Transverse colon (tissue), 4 donors: ENCODE data around the gene CNDP2. TPM values are rescaled to one million over a fixed set of nuclear protein-coding genes. Genes with fewer than 3 reads are reported as not detected.

ENCODE experiments used
- DNase-seq: peaks from one replicate; pipeline ENCODE4 v3.0.0-alpha.2; 2019
- H3K27ac ChIP-seq, 4 donors: fragments of 200-600 bp; sonication (generic); 2 replicates each; pipeline ENCODE4 v1.5.1; 2016 to 2018; ENCODE audit warnings: inconsistent platforms in 4 of 4
- H3K27me3 ChIP-seq: fragments of 200-600 bp; sonication (generic); 2 replicates; pipeline ENCODE4 v1.5.1; 2017; ENCODE audit warnings: inconsistent platforms
- H3K36me3 ChIP-seq, 4 donors: fragments of 200-600 bp; sonication (generic); 2 replicates each; pipeline ENCODE4 v1.5.1; 2017 to 2019; ENCODE audit warnings: inconsistent platforms in 4 of 4
- H3K4me1 ChIP-seq, 4 donors: fragments of 200-600 bp; sonication (generic); 2 replicates each; pipeline ENCODE4 v1.5.1; 2017 to 2020; ENCODE audit warnings: inconsistent platforms in 4 of 4
- H3K4me3 ChIP-seq, 4 donors: fragments of 200-600 bp; sonication (generic); 1 replicate in 1 of 4; 2 replicates in 3 of 4; pipeline versions ENCODE4 v1.5.1 to v1.6.1; 2017 to 2019; ENCODE audit warnings: inconsistent platforms in 4 of 4
- H3K9me3 ChIP-seq, 2 donors: fragments of 200-600 bp; sonication (generic); 2 replicates each; pipeline ENCODE4 v1.5.1; 2017 to 2019; ENCODE audit warnings: inconsistent platforms in 2 of 2
- EP300 ChIP-seq: sonication (generic); formaldehyde crosslinking; IDR thresholded peaks from one replicate; pipeline ENCODE4 v1.6.1; 2017; ENCODE audit warnings: antibody characterized with exemption, low read depth
- POLR2A ChIP-seq: fragments of 450-650 bp; IDR thresholded peaks from one replicate; pipeline ENCODE4 v1.6.1; 2016; ENCODE audit warnings: antibody characterized with exemption, mild to moderate bottlenecking, moderate library complexity
- POLR2AphosphoS5 ChIP-seq, 3 donors: sonication (generic); formaldehyde crosslinking; IDR thresholded peaks; one replicate each; pipeline ENCODE4 v1.6.1; 2016; ENCODE audit warnings: antibody characterized with exemption in 3 of 3
- WGBS, 2 donors: methylation state at CpG; one replicate each; pipeline ENCODE4 v1.1.5; 2018; ENCODE audit warnings: low coverage in 1 of 2; 5-methylcytosine and 5-hydroxymethylcytosine counted together
- in situ Hi-C, 4 donors: fragments of 200-750 bp; cut with MboI; loops; one replicate each; pipeline versions ENCODE4 v1.15.0 to v1.15.1; 2017; ENCODE audit warnings: low sequenced_read_pairs in 3 of 4, low pct_ligation_motif_present in 1 of 4, low pct_unique_long_range_greater_than_20kb in 1 of 4
- intact Hi-C: fragments of 100-400 bp; cut with DNase I; formaldehyde crosslinking; loops from one replicate; pipeline ENCODE4 v1.15.1; 2023; ENCODE audit warnings: low total_unique reads
- total RNA-seq, 4 donors: library from RNA; depleted of rRNA; stranded (reverse); fragments of >200 nt; gene quantifications; one replicate each; pipeline ENCODE4 v1.1.0, GENCODE V29; 2016
- TF ChIP-seq, protein P1 (sequence below), 5 experiments: fragments of 200-600 bp in 3 of 5; fragments of 450-650 bp in 2 of 5; sonication (generic) in 3 of 5; IDR thresholded peaks; 1 replicate in 2 of 5; 2 replicates in 3 of 5; pipeline ENCODE4 v1.5.1; 2016 to 2017; ENCODE audit warnings: antibody characterized with exemption in 5 of 5, inconsistent platforms in 3 of 5, mild to moderate bottlenecking in 2 of 5, moderate library complexity in 1 of 5

Gene CNDP2
- total RNA-seq, result 100 to 1,000 TPM; 143 to 284 (median 155) TPM

DNA sequence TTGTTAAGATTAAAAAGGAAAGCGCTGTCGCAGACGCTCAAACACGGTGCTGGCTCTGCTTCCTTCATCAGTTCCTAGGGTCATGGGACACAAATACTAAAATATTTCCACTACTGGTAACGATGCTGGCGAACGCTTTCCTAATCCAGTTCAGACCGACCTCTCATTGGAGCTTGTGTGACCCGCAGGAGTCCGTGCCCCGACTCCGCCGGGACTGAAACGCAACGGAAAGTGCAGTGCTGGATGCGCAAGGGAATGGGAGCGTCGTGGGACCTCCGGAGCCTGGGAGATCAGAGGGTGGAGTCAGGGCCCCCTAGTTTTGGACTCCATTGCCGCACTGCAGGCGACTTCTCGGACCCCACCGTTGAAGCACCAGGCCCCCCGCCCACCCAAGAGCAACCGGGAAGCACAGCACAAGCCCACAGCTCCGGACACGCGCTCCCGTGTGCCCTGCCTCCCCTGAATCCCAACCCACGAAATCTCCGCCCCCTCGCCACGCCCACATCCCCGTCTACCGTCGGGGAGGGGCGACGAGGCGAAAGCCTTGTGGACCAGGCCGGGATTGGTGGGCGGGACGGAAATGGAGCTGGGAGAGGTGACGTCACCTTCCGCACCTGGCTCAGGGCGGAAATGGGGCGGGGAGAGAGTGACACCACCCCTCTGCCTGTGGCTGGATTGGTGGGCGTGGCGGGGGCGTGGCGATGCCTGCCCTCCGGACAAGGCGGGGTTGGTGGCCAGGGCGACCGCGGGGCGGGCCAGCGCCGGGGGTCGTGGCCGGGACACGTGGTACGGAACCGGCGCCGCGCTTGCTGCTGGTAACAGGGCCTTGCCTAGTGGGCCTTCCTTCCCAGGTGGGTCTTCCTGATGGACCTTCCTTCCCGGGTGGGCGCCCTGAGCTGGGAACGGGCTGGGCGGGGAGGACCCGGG lies at the start of gene CNDP2:
Gene CNDP2 (plus strand): TSS at position 783 of the 927 bp plus-strand sequence. CDS start 3,611 bp downstream, outside the sequence.
- Histone ChIP-seq H3K27me3 (no peaks in the 10 kb centered on the region), H3K9me3 (no peaks in the 10 kb centered on the region), H3K4me3 (peak within 1 kb of the TSS; percentile 70 to 94 (median 80)), H3K27ac (peak within 1 kb of the TSS; percentile 90 to 95 (median 94)), H3K4me1 (peaks cover 9 to 39% (median 27%) of the 10 kb centered on the region in 4 donors), H3K36me3 (no peaks in the 10 kb centered on the region)
- in situ Hi-C loops, result loop anchor here in 2 of 4 donors (10.0 to 25.0 kb wide), 2 partner anchors 141 to 716 kb away; partner anchors contain the start of genes PTGR3 (in 1 of the 2) and TSHZ1 (in 1 of the 2)
- intact Hi-C loops, result loop anchor here (10.0 kb wide), 1 partner anchor 141 kb away; no protein-coding TSS in a partner anchor
- WGBS, 2 donors, result 0% methylated on average over 2 to 56 of the region's 71 CpGs
- DNase-seq, result peak; percentile 100
- TF ChIP-seq EP300 (no peak), POLR2A (peak; percentile 86), POLR2AphosphoS5 (IDR thresholded peaks at IDR 0.05) (peak; percentile 85 to 94 (median 94))
- TF ChIP-seq, protein P1, sequence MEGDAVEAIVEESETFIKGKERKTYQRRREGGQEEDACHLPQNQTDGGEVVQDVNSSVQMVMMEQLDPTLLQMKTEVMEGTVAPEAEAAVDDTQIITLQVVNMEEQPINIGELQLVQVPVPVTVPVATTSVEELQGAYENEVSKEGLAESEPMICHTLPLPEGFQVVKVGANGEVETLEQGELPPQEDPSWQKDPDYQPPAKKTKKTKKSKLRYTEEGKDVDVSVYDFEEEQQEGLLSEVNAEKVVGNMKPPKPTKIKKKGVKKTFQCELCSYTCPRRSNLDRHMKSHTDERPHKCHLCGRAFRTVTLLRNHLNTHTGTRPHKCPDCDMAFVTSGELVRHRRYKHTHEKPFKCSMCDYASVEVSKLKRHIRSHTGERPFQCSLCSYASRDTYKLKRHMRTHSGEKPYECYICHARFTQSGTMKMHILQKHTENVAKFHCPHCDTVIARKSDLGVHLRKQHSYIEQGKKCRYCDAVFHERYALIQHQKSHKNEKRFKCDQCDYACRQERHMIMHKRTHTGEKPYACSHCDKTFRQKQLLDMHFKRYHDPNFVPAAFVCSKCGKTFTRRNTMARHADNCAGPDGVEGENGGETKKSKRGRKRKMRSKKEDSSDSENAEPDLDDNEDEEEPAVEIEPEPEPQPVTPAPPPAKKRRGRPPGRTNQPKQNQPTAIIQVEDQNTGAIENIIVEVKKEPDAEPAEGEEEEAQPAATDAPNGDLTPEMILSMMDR (IDR thresholded peaks at IDR 0.05), result no peak

DNA sequence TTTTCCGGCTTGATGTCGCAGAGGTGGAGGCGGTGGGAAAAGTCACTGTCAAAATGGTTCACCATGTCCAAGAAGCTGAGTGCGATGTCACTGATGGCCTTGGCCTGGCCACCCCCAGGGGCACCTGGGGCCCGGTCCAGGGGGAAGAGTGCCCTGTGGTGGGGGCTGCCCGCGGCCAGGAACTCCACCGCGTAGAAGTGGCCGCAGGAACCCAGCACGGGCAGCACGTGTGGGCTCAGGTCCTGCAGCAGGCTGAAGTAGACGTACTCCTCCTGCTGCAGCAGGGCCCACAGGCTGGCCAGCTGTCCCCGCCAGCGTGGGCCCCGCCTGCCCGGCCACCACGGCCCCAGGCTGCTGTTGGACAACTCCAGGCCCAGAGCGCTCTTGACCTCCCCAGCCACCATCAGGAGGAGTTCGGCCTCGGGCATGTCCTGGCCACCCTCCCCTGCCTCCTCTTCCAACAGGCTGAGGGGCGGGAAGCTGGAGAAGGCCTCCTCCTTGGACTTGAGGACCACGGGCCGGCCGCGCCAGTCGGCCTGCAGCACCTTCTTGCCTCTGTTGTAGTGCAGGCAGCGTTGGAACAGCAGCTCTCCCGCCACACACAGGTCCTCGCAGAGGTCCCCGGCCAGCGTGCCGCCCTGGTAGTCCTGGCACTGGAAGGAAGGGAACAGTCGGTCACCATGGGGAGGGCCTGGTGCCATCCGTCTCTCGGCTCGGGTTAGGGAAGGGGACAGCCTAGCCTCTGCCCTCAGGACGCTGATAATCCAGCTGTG lies 49.3 kb upstream of the CNDP2 start:
- Histone ChIP-seq H3K4me3 (no peak overlapping the region), H3K36me3 (no peaks in the 10 kb centered on the region), H3K27me3 (peaks cover under 1% of the 10 kb centered on the region), H3K4me1 (no peaks in the 10 kb centered on the region), H3K27ac (no peak overlapping the region), H3K9me3 (no peaks in the 10 kb centered on the region)
- DNase-seq, result no peak
- 92% methylated on average over 11 of the region's 38 CpGs; no CpG with 5 or more reads in 1 of the 2 donors for WGBS, 2 donors
- TF ChIP-seq, protein P1 (IDR thresholded peaks at IDR 0.05), result no peak
- TF ChIP-seq POLR2A (no peak), POLR2AphosphoS5 (IDR thresholded peaks at IDR 0.05) (no peak), EP300 (no peak)
- intact Hi-C loops, result no loop called here
- in situ Hi-C loops, result no loop called here

DNA sequence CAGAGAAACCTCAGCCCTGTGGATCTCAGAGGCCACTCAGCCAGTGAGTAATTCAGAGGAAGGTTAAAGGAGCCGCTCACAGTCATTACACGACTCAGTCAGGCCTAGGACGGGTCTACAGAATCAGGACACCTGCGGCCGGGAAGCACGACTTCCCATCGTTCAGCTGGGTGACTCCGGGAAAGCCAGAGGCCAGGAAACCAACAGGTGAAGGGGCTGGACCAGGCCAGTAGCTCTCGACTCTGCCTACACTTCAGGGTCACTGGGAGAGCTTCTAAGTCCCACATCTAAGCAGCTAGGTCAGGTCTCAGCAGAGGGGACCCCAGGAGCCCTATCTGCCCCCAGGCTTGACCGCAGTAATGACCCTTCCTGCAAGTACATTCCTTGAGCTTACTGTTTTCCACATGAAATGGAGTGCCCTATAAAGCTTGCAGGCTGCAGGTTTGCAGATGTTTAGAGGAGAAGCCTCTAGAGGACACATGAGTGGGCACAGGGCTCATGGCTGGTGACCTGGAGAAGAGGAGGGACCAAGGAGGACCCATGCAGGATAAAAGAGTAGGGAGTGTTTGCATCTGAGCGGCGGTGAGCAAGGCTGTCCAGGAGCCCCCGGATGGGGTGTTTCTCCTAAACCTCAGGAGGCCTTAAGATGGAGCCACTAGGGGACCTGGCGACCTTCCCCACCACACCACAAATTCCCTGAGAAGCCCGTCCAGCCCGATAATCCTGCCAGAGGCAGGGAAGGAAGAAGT lies 48.6 kb upstream of the CNDP2 start:
- H3K4me3 ChIP-seq, result no peak overlapping the region
- no peaks in the 10 kb centered on the region for H3K9me3 ChIP-seq
- H3K4me1 ChIP-seq, result no peaks in the 10 kb centered on the region
- no peak for DNase-seq
- 88 to 97% methylated on average over 6 to 15 of the region's 16 CpGs for WGBS, 2 donors
- in situ Hi-C loops, result no loop called here
- H3K27me3 ChIP-seq, result peaks cover 6% of the 10 kb centered on the region
- intact Hi-C loops, result no loop called here
- H3K36me3 ChIP-seq, result no peaks in the 10 kb centered on the region
- no peak overlapping the region for H3K27ac ChIP-seq
- TF ChIP-seq EP300, result no peak
- TF ChIP-seq, protein P1 (IDR thresholded peaks at IDR 0.05), result no peak
- no peak for TF ChIP-seq POLR2AphosphoS5 (IDR thresholded peaks at IDR 0.05)
- TF ChIP-seq POLR2A, result no peak
